GM12892 (cell line): Measurements from ENCODE around the gene TRPC4AP.

ENCODE experiments used
- POLR2A ChIP-seq: IDR thresholded peaks from 2 replicates; pipeline ENCODE4 v1.6.1; 2011; ENCODE audit warnings: low read depth, low read length, control low read depth
- POLR2AphosphoS5 ChIP-seq: IDR thresholded peaks from 2 replicates; pipeline ENCODE4 v1.6.1; 2011; ENCODE audit warnings: low read depth, low read length, control low read depth
- TAF1 ChIP-seq: IDR thresholded peaks from 2 replicates; pipeline ENCODE4 v1.6.1; 2011; ENCODE audit warnings: low read depth, mild to moderate bottlenecking, control low read depth, low read length, borderline replicate concordance

DNA sequence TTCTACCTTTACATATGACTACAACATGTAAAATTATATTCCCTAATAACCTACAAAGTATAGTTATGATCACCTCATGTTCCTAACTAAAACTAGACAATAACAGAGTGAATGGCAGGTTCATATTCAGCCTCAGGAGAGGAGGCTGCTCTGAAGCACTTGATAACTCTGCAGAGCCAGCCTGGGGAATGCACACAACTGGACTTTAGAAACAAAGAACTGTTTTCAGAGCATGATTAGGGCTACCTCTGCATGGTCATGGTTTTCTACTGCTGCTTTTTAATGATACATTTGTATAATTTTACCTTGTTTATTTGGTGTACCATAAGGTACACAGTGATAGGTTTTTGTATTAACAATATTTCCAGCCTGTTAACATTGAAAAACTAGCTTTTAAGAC is 50.3 kb downstream of the TRPC4AP start:
- TF ChIP-seq POLR2AphosphoS5 (no peak), POLR2A (no peak), TAF1 (no peak)
